ENCODE data around the gene PRTFDC1.

- TF ChIP-seq POLR2A (IDR thresholded peaks at IDR 0.05) (no peak), CTCF (IDR thresholded peaks at IDR 0.05) (no peak)
Measured at GRCh38 chr10:24947304-24948097, 4.9 kb downstream of the PRTFDC1 start.

Measured in esophagus squamous epithelium (tissue), 4 donors.